WTC11 (cell line): ENCODE data around the gene CPXM2.

Experiments
- CBFB ChIP-seq: sonication (generic); formaldehyde crosslinking; IDR thresholded peaks from 2 replicates; pipeline ENCODE4 v1.8.1; 2022; ENCODE audit warnings: mild to moderate bottlenecking, low read depth, missing genetic modification reagents
- CREB1 ChIP-seq: sonication (generic); formaldehyde crosslinking; IDR thresholded peaks from 2 replicates; pipeline ENCODE4 v1.8.0; 2023; ENCODE audit warnings: mild to moderate bottlenecking, missing genetic modification reagents
- GABPB1 ChIP-seq: sonication (generic); formaldehyde crosslinking; IDR thresholded peaks from 2 replicates; pipeline ENCODE4 v1.8.1; 2023; ENCODE audit warnings: mild to moderate bottlenecking, missing genetic modification reagents
- KAT7 ChIP-seq: sonication (generic); formaldehyde crosslinking; IDR thresholded peaks from 2 replicates; pipeline ENCODE4 v1.8.1; 2023; ENCODE audit warnings: missing genetic modification reagents, mild to moderate bottlenecking, borderline replicate concordance
- NR2C2 ChIP-seq: sonication (generic); formaldehyde crosslinking; IDR thresholded peaks from 2 replicates; pipeline ENCODE4 v1.8.0; 2022; ENCODE audit warnings: mild to moderate bottlenecking, missing genetic modification reagents
- SP1 ChIP-seq: sonication (generic); formaldehyde crosslinking; conservative IDR thresholded peaks from 2 replicates; pipeline ENCODE4 v1.8.1; 2022; ENCODE audit warnings: missing genetic modification reagents
- TF ChIP-seq, protein P1 (sequence below): fragments of 200-600 bp; IDR thresholded peaks from 2 replicates; pipeline ENCODE4 v1.8.0; 2022; ENCODE audit warnings: antibody characterized with exemption
- TF ChIP-seq, protein P2 (sequence below): sonication (generic); formaldehyde crosslinking; IDR thresholded peaks from 2 replicates; pipeline ENCODE4 v1.8.1; 2023; ENCODE audit warnings: mild to moderate bottlenecking, missing genetic modification reagents
- TF ChIP-seq, protein P3 (sequence below): sonication (generic); formaldehyde crosslinking; IDR thresholded peaks from 2 replicates; pipeline ENCODE4 v1.8.1; 2022; ENCODE audit warnings: mild to moderate bottlenecking, moderate library complexity, missing genetic modification reagents
- TF ChIP-seq, protein P4 (sequence below): sonication (generic); formaldehyde crosslinking; IDR thresholded peaks from 2 replicates; pipeline ENCODE4 v1.8.1; 2023; ENCODE audit warnings: mild to moderate bottlenecking, moderate library complexity, missing genetic modification reagents

DNA sequence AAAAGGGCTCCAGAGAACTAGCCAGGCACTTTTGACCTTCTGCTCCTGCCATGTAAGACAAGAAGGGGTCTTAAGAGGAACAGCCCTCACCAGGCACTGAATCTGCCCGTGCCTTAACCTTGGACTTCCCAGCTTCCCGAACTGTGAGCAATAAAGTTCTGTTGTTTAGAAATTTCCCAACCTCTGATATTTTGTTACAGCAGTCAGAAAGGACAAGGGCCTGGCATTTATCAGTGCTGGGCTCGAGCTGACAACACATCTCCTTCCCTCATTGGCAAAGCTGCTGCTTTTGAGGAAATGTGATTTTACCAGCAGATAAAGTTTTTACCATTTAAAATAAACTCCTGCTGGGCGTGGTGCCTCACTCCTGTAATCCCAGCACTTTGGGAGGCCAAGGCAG is 122.0 kb downstream of the CPXM2 start:
- TF ChIP-seq, protein P1, sequence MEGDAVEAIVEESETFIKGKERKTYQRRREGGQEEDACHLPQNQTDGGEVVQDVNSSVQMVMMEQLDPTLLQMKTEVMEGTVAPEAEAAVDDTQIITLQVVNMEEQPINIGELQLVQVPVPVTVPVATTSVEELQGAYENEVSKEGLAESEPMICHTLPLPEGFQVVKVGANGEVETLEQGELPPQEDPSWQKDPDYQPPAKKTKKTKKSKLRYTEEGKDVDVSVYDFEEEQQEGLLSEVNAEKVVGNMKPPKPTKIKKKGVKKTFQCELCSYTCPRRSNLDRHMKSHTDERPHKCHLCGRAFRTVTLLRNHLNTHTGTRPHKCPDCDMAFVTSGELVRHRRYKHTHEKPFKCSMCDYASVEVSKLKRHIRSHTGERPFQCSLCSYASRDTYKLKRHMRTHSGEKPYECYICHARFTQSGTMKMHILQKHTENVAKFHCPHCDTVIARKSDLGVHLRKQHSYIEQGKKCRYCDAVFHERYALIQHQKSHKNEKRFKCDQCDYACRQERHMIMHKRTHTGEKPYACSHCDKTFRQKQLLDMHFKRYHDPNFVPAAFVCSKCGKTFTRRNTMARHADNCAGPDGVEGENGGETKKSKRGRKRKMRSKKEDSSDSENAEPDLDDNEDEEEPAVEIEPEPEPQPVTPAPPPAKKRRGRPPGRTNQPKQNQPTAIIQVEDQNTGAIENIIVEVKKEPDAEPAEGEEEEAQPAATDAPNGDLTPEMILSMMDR: no peak
- no peak for TF ChIP-seq CBFB
- TF ChIP-seq KAT7: no peak
- TF ChIP-seq GABPB1 (CRISPR knock-in tag): no peak
- TF ChIP-seq, protein P2, sequence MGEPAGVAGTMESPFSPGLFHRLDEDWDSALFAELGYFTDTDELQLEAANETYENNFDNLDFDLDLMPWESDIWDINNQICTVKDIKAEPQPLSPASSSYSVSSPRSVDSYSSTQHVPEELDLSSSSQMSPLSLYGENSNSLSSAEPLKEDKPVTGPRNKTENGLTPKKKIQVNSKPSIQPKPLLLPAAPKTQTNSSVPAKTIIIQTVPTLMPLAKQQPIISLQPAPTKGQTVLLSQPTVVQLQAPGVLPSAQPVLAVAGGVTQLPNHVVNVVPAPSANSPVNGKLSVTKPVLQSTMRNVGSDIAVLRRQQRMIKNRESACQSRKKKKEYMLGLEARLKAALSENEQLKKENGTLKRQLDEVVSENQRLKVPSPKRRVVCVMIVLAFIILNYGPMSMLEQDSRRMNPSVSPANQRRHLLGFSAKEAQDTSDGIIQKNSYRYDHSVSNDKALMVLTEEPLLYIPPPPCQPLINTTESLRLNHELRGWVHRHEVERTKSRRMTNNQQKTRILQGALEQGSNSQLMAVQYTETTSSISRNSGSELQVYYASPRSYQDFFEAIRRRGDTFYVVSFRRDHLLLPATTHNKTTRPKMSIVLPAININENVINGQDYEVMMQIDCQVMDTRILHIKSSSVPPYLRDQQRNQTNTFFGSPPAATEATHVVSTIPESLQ (CRISPR knock-in tag): no peak
- TF ChIP-seq, protein P3, sequence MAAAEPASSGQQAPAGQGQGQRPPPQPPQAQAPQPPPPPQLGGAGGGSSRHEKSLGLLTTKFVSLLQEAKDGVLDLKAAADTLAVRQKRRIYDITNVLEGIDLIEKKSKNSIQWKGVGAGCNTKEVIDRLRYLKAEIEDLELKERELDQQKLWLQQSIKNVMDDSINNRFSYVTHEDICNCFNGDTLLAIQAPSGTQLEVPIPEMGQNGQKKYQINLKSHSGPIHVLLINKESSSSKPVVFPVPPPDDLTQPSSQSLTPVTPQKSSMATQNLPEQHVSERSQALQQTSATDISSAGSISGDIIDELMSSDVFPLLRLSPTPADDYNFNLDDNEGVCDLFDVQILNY (CRISPR knock-in tag): no peak
- no peak for TF ChIP-seq CREB1 (CRISPR knock-in tag)
- TF ChIP-seq, protein P4, sequence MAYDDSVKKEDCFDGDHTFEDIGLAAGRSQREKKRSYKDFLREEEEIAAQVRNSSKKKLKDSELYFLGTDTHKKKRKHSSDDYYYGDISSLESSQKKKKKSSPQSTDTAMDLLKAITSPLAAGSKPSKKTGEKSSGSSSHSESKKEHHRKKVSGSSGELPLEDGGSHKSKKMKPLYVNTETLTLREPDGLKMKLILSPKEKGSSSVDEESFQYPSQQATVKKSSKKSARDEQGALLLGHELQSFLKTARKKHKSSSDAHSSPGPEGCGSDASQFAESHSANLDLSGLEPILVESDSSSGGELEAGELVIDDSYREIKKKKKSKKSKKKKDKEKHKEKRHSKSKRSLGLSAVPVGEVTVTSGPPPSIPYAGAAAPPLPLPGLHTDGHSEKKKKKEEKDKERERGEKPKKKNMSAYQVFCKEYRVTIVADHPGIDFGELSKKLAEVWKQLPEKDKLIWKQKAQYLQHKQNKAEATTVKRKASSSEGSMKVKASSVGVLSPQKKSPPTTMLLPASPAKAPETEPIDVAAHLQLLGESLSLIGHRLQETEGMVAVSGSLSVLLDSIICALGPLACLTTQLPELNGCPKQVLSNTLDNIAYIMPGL (CRISPR knock-in tag): no peak
- TF ChIP-seq NR2C2 (CRISPR knock-in tag): no peak
- no peak for TF ChIP-seq SP1 (CRISPR knock-in tag)
